Measurements from ENCODE around the gene KIAA0825.

DNA sequence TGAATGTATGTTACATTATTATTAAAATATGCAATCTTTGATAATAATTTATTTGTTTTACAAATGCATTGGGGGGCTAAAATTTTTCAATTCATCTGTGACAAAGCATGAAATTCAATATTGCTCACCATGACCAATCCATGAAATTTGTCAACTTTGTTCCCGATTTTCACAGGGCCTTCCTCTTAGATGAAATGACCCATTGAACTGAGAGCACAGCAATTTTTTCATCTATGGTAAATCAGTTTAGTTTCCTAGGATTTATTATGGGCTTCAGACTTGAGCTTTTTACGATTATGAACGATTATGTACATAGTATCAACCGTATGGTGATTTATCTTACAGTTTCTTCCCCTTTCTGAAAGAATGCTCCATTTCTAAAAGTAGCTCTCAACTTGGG, 157.3 kb downstream of the KIAA0825 start:
- TF ChIP-seq, protein P1, sequence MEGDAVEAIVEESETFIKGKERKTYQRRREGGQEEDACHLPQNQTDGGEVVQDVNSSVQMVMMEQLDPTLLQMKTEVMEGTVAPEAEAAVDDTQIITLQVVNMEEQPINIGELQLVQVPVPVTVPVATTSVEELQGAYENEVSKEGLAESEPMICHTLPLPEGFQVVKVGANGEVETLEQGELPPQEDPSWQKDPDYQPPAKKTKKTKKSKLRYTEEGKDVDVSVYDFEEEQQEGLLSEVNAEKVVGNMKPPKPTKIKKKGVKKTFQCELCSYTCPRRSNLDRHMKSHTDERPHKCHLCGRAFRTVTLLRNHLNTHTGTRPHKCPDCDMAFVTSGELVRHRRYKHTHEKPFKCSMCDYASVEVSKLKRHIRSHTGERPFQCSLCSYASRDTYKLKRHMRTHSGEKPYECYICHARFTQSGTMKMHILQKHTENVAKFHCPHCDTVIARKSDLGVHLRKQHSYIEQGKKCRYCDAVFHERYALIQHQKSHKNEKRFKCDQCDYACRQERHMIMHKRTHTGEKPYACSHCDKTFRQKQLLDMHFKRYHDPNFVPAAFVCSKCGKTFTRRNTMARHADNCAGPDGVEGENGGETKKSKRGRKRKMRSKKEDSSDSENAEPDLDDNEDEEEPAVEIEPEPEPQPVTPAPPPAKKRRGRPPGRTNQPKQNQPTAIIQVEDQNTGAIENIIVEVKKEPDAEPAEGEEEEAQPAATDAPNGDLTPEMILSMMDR (conservative IDR thresholded peaks at IDR 0.05 in 1 of 2, IDR thresholded peaks at IDR 0.05 in 1 of 2; ENCODE audit: extremely low read depth in 1 of 2, insufficient read depth in 1 of 2, low read depth in 1 of 2, low read length in 2 of 2), result no peak
- TF ChIP-seq EZH2 (IDR thresholded peaks at IDR 0.05; ENCODE audit: borderline replicate concordance, low read length), result no peak
